Epidermal melanocyte (primary cell): Measurements from ENCODE around the gene DLGAP4.
A peak's percentile ranks its signal among the peaks of the same experiment; 100 is the strongest.

Experiments
- DNase-seq: peaks from one replicate; pipeline ENCODE4 v3.0.0; 2011; ENCODE audit warnings: low spot score; ENCODE audit not compliant: insufficient read length

The DLGAP4 gene

DNA sequence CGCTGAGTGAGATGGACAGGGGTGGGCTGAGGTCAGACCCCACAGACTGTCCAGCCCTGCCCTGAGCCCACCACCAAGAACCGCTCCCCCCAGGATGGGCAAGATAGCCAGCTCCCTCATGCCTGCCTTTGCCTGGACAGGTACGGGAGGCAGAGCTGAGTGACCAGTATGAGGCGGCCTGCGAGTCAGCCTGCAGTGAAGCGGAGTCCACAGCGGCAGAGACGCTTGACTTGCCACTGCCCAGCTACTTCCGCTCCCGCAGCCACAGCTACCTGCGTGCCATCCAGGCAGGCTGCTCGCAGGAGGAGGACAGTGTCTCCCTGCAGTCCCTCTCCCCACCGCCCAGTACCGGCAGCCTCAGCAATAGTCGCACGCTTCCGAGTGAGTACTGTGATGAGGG lies 140.4 kb downstream of the DLGAP4 start:
- DNase-seq, result no peak

DNA sequence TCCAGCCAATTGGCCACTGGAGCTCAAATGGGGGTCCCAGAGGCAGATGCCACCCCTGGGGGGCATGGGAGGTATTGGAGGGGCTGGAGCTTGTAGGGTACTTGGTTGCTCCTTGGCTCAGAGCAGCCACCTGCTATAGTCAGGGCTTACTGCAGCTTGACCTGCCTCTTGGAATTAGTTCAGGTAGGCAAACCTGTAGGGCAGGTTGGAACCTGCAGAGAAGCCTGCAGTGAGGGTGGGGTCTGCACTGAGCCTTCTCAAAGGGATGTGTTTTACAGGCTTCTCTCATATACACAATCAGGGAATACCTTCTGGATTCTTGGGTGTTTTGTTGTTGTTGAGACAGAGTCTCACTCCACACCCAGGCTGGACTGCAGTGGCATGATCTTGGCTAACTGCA lies 141.0 kb downstream of the DLGAP4 start:
- no peak for DNase-seq

DNA sequence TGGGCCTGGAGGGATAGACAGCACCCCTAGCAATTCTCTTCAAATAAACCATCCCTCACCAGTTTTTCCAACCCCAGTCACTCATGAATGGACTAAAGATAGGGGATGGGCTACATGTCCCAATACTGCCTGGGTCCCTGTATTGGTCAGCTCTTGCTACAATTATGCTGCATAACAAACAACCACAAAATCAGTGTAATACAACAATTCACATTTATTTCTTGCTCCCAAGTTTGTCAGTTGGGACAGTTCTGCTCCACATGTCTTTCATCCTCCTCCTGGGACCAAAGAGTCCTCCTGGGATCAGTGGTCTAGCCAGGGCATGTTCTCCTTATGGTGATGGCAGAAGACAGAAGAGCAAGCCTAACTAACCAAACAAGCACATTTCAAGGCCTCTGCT lies 143.5 kb downstream of the DLGAP4 start:
- no peak for DNase-seq

DNA sequence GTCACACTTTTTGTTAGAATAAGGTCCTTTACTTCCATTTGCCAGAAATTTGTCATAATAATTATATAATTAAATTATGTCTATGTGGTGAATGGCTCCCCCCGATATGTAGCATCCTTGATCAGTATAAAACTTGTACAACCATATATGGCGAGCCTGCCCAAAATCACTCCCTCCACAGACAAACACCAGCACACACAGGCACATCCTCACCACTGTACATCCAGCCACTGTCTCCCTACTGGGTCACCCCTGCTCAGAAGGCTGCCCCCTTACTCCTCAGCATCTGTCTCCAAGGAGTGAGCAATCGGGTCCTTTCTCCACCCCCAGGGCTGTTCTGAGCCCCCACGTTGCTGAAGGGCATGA lies 148.2 kb downstream of the DLGAP4 start:
- no peak for DNase-seq

DNA sequence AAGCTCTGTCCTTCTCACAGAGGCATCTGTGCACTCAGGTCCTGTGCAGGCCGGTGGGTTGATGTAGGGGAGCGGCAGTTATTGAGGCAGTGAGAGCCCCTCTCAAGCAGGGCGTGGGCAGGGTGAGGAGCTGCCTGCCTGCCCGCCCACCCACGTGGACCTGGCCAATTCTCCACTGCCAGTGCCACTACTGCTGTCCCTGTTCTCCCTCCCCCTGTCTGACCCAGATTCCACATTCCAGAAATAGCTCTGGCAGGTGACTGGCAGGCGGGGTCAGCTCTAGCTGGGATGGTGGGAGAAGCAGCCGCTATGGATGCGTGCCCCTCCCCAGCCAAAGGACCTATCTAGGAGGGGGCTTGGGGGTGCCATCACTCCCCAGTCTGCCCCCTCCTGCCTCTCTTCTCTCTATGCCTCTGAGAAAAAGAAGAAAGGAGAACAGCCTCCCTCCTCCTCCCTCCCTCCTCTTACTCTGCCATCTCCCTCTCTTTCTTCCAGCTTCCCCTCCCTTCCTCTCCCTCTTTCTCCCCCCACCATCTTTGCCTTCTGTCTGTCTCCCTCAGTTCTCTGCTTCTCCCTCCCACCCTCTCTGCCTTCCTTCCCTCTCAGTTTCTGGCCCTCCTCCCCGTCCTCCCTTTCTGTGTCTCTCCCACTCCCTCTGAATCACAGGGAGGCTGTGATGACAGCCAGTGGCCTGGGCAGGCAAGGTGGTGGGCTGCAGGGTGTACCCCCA lies 148.7 kb downstream of the DLGAP4 start:
- DNase-seq, result no peak

DNA sequence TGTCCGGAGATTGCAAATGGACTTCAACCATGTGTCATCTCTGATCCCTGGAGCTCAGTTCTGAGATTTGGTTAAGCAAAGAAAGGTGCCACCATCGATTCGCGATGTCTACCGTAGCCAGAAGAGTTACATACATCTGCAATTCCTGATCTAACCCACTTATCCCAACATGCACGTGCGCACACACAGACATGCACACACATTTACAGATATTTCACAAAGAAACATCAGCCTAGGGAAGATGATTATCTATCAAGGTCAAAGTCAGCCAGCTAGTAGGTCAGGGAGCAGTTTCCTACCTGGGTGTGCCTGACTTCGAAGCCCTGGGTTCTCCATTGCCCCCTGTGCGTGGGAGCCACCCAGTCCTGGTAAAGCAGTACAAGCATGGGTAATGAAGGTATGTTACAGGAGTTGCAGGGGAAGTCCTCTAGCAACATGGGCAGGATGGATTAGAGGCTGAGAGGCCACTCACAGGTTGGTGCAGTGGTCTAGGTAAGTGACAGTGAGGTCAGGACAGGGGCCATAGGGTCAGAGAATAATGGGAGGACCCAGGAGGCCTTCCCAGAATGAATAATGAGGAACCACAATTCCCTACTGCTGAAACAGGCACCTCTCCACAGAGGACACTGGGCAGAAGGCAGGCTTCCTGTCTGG lies 150.0 kb downstream of the DLGAP4 start:
- no peak for DNase-seq

DNA sequence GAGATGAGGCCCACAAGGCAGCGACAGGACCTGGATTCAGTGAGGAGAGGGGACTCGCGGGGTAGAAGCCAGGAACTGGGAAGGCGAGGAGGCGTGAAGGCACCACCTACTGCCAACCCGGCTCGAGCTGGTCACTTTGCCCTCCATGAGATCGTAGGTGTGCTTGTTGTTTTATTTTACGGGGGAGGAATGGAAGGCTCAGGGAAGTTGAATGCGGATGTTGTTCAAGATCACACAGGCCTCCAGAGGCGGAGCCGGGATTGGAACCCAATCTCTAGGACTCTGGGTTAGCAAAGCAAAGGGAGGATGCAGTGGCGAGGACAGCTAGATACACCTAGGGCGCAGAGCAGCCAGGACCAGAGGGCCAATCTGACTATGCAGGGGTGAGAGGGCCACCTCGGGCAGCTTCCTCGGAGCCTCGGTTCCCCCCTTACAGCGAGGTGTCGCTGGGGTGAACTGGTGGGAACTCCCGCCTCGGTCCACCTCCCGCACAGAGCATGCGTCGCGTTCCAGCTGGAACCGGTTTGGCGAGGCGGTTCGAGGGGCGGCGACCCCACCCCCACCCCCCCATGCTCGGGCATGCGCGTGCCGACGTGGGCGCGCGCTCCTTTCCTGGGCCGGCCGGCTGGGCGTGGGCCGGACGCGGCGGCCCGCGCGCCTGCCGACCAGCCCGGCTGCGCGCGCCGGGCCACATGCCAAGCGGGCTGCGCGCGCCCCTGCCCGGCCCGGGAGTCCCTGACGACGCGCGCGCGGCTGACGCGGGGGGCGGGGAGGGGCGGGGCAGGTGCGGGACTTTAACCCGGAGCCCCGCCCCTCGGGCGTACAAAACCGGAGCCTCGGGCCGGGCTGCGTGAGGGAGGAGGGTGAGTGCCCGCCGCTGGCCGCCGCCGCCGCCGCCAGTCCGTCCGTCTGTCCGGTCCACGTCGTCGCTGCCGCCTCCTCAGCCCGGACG lies 154.8 kb downstream of the DLGAP4 start:
- peak; percentile 68 for DNase-seq

DNA sequence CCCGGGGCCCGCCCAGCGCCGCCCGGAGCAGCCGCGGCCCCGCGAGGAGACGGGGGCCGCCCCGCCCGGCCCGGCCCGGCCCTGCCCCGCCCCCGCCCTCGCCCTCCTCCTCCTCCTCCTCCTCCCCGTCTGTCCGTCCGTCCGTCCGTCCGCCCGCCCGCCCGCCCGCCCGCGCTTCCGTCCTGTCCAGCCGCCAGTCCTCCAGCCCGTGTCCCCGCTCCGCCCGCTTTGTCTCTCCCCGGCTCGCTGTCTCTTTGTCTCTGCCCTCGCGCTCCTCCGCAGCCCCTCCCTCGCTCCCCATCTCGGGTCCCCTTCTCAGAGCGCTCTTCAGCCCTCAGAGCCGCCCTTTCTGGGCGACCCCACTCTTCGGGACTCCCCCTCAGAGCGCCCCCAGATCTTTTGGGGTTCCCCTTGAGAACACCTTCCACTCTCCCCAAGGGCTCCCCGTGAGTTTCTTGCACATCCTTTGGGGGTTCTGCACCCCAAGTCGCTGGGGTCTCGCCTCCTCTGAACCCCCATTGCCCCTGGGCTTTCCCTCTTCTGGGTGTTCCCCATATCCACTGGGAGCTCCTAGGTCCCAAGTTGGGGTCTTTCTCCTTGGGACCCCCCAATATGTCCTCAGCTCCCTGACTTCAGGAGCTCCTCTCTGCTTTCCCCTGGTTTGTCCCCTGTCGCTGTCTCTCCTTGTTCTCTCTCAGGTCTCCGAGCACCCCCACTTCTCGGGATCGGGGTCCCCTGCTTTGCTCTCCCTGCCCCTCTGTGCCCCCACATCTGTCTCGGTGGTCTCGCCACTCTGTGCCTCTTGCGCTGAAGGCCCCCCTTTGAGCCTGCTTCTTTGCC lies 155.7 kb downstream of the DLGAP4 start:
- no peak for DNase-seq

DNA sequence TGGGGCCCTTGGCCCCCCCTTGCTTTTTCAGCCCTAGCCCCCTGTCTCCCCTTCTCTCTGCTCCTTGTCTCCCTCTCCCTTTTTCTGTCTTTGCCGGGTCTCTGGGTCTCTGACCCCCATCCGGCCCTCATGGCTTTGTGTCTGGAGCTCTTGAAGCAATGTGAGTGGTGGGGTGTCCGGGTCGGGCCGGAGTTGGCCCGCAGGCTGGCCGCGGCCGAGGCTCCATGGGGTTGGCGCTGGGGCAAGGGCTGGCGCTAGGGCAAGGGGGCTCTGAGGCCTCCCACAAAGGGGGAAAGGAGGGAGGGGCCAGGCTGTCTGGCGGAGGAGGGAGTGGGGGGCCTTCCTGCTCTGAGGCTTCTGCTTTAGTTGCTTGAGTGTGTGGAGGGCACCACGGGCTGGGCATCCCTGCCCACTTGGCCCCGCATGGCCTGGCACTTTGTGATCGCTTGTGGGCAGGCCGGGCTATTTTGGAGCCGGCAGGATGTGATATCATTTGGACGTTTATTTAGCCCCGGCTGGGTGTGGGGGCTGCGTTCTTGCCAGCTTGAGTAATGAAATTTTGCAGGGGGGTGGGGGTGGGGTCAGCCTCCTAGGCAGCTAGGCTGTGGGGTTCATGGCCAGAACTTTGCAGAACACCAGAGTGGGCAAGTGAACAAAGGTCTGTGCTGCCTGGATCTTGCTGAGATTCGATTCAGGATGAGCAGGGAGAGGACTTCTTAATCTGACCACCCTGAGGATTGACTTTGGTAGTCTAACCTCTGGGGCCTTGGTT lies 156.5 kb downstream of the DLGAP4 start:
- no peak for DNase-seq

DNA sequence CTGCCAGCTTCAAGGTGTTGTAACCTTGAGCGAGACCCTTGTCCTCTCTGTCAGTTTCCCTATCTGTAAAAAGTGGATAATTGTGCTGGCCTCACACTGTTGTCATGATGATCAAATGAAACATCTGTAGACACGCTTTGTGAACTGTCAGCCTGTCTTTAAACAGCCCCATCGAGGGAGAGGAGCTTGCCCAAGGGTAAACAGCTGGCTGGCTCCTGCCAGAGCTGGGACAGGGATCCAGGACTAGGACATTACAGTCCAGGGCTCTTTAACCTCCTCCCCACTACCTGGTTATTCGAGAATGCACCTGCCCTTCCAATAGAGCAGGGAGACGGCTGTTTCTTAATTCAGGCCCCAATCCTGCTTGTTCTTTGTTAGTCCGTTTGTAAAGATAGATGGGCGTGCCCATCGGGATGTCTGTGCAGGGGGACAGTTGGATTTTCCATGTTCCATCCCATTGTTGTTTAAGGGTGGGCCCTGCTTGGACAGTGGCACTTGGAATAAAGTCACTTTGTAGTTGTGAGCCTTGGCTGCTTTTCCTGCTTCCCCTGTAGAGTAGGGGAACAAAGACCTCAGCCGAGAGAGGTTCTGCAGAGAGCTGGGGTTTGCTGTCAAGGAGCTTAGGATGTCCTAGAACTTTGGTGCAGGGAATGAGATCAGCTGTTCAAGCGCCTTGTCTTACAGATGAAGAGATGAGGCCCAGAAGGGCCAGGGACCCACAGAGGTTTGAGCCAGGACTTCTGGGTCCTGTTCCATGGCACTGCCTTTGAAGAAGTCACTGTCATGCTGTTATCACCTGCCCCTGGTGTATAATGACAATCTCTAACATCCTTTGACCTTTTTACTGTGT lies 157.3 kb downstream of the DLGAP4 start:
- no peak for DNase-seq

DNA sequence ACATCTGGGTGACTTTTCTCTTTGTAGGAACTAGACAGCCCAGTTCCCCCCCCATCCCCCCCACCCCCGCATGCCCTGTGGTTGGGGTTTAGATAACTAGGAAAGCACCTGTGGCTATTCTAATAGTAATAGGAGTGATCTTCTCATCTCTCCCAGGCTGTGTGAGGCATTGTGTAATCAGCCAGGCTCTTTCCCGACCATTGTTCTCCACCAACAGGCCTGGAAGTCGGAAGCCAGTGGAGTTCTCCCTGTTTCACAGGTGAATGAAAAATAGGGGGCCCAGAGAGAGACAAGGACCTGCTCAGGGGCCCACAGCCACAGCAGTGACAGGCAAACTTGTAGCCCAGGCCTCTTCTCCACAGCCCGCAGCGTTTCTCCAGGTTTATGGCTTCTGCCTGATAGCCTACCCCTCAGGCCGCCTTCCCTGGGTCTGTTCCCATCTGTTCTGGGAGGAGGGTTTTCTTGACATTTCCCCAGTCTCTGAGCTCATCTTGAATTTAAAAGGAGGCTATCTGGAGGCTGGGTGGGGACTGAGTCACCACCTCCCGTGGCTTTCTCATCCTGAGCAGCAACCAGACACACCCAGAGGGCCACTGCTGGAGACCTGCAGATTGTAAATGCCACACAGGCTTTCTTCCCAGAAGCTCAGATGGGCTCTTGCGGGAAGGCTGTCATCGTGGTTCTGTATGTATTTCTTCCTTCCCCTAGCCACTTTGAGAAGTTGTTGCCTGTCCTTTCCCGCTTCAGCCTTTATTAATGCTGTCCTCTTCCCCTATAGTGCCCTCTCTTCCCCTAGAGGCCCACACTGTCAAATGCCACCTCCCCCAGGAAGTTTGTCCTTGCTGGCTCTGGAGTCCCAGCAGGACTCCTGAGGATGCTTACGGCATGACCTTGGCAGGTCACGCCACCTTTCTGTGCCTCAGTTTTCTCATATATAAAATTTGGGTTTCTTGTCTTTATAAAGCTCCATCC lies 159.3 kb downstream of the DLGAP4 start:
- no peak for DNase-seq

DNA sequence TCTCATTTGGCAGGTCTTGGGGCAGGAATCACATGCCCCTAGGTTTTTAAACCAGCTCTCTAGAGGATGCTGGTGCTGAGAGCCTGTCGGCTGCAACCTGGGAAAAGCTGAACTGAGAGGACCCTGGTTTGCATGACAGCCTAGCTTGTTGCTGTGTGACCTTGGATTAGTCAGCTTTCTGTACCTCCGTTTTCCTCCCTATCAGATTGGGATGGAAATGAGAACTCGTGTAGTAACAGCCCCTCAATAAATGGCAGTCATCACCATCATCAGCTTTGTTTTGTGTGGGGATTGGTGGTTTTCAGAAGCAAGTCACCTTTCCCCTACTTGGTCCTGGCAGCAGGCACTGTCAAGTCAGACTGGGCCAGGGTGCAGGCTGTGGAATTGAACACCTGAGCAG lies 159.9 kb downstream of the DLGAP4 start:
- DNase-seq, result no peak

DNA sequence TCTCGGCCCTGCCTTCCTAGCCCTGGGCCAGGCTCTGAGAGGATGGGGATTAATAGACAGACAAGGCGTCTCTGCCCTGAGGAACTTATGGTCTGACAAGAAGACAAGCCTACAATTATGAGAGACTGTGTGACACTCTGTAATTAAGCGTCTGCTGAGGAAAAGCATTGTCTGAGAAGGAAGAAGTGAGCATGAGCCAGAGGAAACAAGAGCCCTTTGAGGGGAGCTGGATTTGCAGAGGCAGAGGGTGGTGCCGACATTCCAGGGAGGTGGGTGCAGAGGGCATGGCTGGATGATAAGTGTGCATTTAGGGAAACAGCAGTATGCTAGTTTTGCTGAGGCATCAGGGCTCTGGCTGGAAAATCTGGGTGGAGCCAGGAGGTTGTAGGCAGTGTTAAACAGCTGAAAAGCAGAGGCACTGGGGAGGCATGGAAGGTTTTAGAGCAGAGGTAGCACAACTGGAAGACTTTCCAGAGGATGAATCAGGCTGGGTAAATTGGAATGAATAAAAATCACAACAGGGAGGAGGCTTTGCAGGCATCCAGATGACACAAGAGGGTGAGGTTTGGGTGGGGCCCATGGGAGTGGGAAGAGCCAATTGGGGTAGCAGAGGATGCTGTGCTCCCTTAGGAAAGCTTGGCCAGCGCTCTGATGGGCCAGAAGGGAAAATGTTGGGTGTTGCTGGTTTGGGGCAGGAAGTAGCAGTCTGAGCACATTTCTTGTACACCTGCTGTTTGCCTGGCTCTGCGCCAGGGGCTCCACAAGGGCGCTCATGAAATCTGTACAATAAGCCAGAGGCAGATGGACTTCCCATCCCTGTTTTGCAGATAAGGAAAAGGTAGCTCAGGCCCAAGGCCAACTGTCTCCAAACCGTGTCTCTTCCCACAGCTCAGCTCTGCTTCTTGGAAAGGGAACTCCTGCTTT lies 161.2 kb downstream of the DLGAP4 start:
- peak; percentile 85 for DNase-seq

DNA sequence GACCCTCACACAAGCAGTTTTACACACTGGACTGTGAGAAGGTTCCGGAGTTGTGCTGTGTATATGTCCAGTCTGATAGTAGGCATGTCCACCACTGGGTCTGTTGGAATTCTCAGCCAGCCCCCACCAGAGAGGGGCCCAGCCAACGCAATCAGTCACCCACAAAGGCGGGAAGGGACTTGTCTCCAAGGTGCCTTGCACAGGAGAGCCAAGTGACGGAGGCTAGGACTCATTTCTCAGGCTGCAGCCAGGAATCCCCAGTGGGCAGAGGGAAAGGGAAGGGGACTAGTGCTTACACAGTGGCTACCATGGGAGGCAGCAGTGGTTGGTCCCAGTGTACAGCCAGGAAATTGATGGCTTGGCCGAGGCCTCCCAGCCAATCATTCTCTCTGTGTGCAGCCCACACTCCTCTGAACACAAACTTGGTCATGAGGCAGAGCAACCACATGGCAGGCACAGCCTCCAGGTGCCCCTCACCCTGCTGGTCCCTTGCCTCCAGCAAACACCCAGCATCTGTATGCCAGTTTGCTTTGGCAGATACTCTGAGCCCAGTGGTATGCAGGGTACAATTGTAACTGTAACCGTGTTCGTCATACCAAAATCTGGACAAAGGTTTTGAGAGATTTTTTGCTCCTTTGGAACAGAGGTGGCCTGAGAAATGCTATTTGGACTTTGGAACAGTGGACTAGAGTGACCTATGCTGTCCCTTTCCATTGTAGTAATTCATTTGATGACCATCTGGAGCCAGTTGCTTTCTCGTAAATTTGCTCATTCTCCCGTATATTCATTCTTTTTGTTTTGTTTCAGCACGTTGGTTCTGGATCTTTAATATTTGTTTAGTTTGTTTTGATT lies 162.2 kb downstream of the DLGAP4 start:
- DNase-seq, result no peak

DNA sequence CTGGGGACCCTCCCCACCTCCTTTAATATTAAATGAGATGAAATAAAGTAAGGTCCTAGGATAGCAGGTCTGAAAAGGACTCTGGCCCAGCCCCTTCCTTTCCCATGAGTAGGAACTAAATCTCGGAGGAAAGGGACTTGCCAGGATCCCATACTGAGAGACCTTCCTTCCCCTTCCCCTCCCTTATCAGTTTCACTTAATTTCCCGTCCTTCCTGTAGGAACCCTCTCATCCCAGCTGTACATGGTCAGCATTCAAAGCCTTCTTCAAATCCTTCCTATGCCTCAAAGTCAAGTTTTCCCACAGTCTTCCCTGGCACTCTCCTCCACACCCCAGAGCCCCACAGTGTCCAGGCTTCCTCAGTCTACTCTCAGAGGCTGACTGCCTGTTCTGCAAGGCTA lies 163.8 kb downstream of the DLGAP4 start:
- DNase-seq, result no peak

DNA sequence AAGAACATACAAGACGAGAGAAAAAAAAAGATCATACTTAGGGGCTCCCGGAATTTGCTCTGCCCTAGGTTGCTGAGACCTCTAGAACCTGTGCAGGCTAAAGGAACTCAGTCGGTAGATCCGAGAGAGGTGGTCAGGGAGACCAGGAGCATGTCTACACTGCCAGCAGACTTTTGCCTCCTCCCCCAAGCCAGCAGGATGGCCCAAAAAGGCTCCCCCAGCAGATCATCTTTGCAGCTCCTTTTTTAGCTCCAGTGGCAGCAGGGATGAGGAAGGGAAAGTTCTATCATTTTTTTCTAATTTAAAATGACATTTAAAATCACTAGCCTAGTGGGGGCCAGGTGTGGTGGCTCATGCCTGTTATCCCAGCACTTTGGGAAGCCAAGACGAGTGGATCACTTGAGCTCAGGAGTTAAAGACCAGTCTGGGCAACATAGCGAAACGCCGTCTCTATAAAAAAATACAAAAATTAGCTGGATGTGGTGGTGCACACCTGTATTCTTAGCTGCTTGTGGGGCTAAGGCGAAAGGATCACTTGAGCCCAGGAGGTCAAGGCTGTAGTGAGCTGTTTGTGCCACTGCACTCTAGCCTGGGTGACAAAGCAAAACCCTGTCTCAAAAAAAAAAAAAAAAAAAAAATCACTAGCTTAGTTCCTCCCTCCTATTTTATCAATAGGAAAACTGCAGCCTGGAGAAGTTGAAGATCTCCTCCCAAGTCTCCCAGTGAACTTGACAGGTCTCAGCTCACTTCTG lies 165.9 kb downstream of the DLGAP4 start:
- DNase-seq, result no peak
